HepG2 (cell line): Measurements from ENCODE around the gene PRR33. TPM values are rescaled to one million over a fixed set of nuclear protein-coding genes. Genes with fewer than 3 reads are reported as not detected.

Source experiments
- ATAC-seq: fragments of 200-7000 bp; cut with Tn5 transposase; 3 replicates; pipeline ENCODE4 v1.9.1; 2020; ENCODE audit warnings: mild to moderate bottlenecking, moderate library complexity
- BruUV-seq: library from RNA; stranded (reverse); fragments of 400-500 nt; replicated peaks from 2 replicates; lab custom pipeline; 2021; lab: Mats Ljungman, UMichigan
- CTCF ChIA-PET: fragments of 300-600 bp; formaldehyde crosslinking; extraction: SDS; loops from one replicate; lab custom pipeline; 2021; ENCODE audit warnings: low total read pairs, inconsistent platforms, low intra/inter-chr PET ratio; lab: Yijun Ruan, JAX
- POLR2A ChIA-PET: fragments of 350-600 bp; sonication (Branson Sonifier 250); formaldehyde crosslinking; loops from one replicate; lab custom pipeline; 2020; ENCODE audit warnings: antibody characterized with exemption, inconsistent platforms; lab: Yijun Ruan, JAX
- DNase-seq: peaks from one replicate; pipeline ENCODE4 v3.0.0-alpha.2; 2015; ENCODE audit warnings: low spot score
- FAIRE-seq: peaks from 3 replicates; lab custom pipeline; 2011; peaks lifted over from hg19 to GRCh38; lab: Jason Lieb, UNC
- H2AFZ ChIP-seq: one replicate; pipeline ENCODE4 v1.6.1; 2011; ENCODE audit warnings: low read length, inconsistent platforms
- H3K27ac ChIP-seq: fragments of 300-600 bp; 3 replicates; pipeline ENCODE4 v1.8.0; 2011; ENCODE audit warnings: mixed run types, mild to moderate bottlenecking, mixed read lengths, low read length, inconsistent platforms; ENCODE audit not compliant: insufficient read depth; ENCODE audit errors: extremely low read length
- H3K27me3 ChIP-seq, 2 experiments: fragments of 200-600 bp in 1 of 2; 2 replicates in 1 of 2; 3 replicates in 1 of 2; pipeline versions ENCODE4 v1.6.0 to v1.8.0; 2011; ENCODE audit warnings: low read length in 2 of 2, mild to moderate bottlenecking in 2 of 2, moderate library complexity in 2 of 2, inconsistent platforms in 1 of 2; ENCODE audit not compliant: insufficient read depth in 2 of 2, control insufficient read depth in 1 of 2
- H3K36me3 ChIP-seq, 2 experiments: fragments of 200-600 bp in 1 of 2; replicated peaks in 1 of 2; 2 replicates in 1 of 2; 3 replicates in 1 of 2; pipeline versions ENCODE4 v1.5.1 to v1.8.0; 2011; ENCODE audit warnings: low read length in 2 of 2, inconsistent platforms in 1 of 2; ENCODE audit not compliant: insufficient read depth in 2 of 2, control insufficient read depth in 1 of 2
- H3K4me1 ChIP-seq: 2 replicates; pipeline ENCODE4 v1.5.1; 2012; ENCODE audit warnings: low read length, inconsistent platforms; ENCODE audit not compliant: insufficient read depth
- H3K4me2 ChIP-seq: 2 replicates; pipeline ENCODE4 v1.6.0; 2011; ENCODE audit warnings: low read depth, low read length, inconsistent platforms
- H3K4me3 ChIP-seq, 3 experiments: fragments of 200-600 bp in 1 of 3; sonication (generic), shearing (Covaris generic) in 1 of 3; replicated peaks in 1 of 3; 2 replicates each; pipeline ENCODE4 v1.5.1; 2011 to 2016; ENCODE audit warnings: low read length in 3 of 3, inconsistent platforms in 2 of 3, low read depth in 2 of 3, mild to moderate bottlenecking in 2 of 3, control low read depth in 1 of 3, mixed read lengths in 1 of 3; ENCODE audit not compliant: insufficient read depth in 1 of 3
- H3K79me2 ChIP-seq: one replicate; pipeline ENCODE4 v1.6.1; 2011; ENCODE audit warnings: low read length, inconsistent platforms; ENCODE audit not compliant: insufficient read depth
- H3K9ac ChIP-seq: 2 replicates; pipeline ENCODE4 v1.6.0; 2011; ENCODE audit warnings: mild to moderate bottlenecking, low read depth, low read length, inconsistent platforms; ENCODE audit not compliant: insufficient read depth
- H3K9me3 ChIP-seq: 2 replicates; pipeline ENCODE4 v1.5.1; 2012; ENCODE audit warnings: mild to moderate bottlenecking, low read length
- H4K20me1 ChIP-seq: 2 replicates; pipeline ENCODE4 v1.6.0; 2011; ENCODE audit warnings: inconsistent platforms, mild to moderate bottlenecking, low read length, moderate library complexity; ENCODE audit not compliant: insufficient read depth
- DPF2 ChIP-seq: sonication (generic); formaldehyde crosslinking; IDR thresholded peaks from 2 replicates; pipeline ENCODE4 v1.4.0; 2020; ENCODE audit warnings: mild to moderate bottlenecking, low read depth, missing genetic modification reagents, borderline replicate concordance
- FOSL2 ChIP-seq: sonication (generic); formaldehyde crosslinking; IDR thresholded peaks from 2 replicates; pipeline ENCODE4 v1.4.0; 2020; ENCODE audit warnings: missing genetic modification reagents
- GABPB1 ChIP-seq: IDR thresholded peaks from 2 replicates; pipeline ENCODE4 v1.6.1; 2016; ENCODE audit warnings: mild to moderate bottlenecking, missing genetic modification reagents, moderate library complexity, missing compliant biosample characterization
- HDAC1 ChIP-seq: sonication (generic); formaldehyde crosslinking; IDR thresholded peaks from 2 replicates; pipeline ENCODE4 v1.5.1; 2020; ENCODE audit warnings: mild to moderate bottlenecking, missing genetic modification reagents
- IRF2 ChIP-seq: IDR thresholded peaks from 2 replicates; pipeline ENCODE4 v1.6.1; 2018; ENCODE audit warnings: missing genetic modification reagents, missing compliant biosample characterization
- KMT2B ChIP-seq: IDR thresholded peaks from 2 replicates; pipeline ENCODE4 v1.6.1; 2016; ENCODE audit warnings: missing genetic modification reagents, missing compliant biosample characterization
- MBD4 ChIP-seq: IDR thresholded peaks from 2 replicates; pipeline ENCODE4 v1.6.1; 2012; ENCODE audit warnings: low read length, inconsistent platforms, borderline replicate concordance
- NONO ChIP-seq, 2 experiments: fragments of 450-650 bp in 1 of 2; sonication (generic) in 1 of 2; formaldehyde crosslinking in 1 of 2; IDR thresholded peaks in 1 of 2; conservative IDR thresholded peaks in 1 of 2; 2 replicates each; pipeline versions ENCODE4 v1.6.1 to v1.8.0; 2017 to 2022; ENCODE audit warnings: mild to moderate bottlenecking in 1 of 2, missing genetic modification reagents in 1 of 2, moderate library complexity in 1 of 2
- PHF5A ChIP-seq: IDR thresholded peaks from one replicate; pipeline ENCODE4 v1.6.1; 2018; ENCODE audit warnings: low read depth, missing genetic modification reagents; ENCODE audit not compliant: unreplicated experiment
- SCMH1 ChIP-seq: sonication (generic); formaldehyde crosslinking; IDR thresholded peaks from 2 replicates; pipeline ENCODE4 v1.9.0; 2021; ENCODE audit warnings: missing genetic modification reagents, mild to moderate bottlenecking, borderline replicate concordance
- SMARCE1 ChIP-seq: fragments of 450-650 bp; IDR thresholded peaks from 2 replicates; pipeline ENCODE4 v1.6.1; 2017; ENCODE audit warnings: borderline replicate concordance
- TEAD3 ChIP-seq: optimal IDR thresholded peaks from 2 replicates; pipeline ENCODE3; 2016; ENCODE audit warnings: borderline replicate concordance
- ZNF530 ChIP-seq: sonication (generic); formaldehyde crosslinking; IDR thresholded peaks from 2 replicates; pipeline ENCODE4 v1.5.0; 2020; ENCODE audit warnings: low read depth, mild to moderate bottlenecking, missing genetic modification reagents
- ZNF577 ChIP-seq: sonication (generic); formaldehyde crosslinking; IDR thresholded peaks from 2 replicates; pipeline ENCODE4 v1.4.0; 2020; ENCODE audit warnings: mild to moderate bottlenecking, low read depth, missing genetic modification reagents, borderline replicate concordance
- ZNF7 ChIP-seq: IDR thresholded peaks from 2 replicates; pipeline ENCODE4 v1.6.1; 2016; ENCODE audit warnings: missing biosample characterization, missing genetic modification reagents
- ZNF780A ChIP-seq: sonication (generic); formaldehyde crosslinking; IDR thresholded peaks from 2 replicates; pipeline ENCODE4 v1.8.0; 2022; ENCODE audit warnings: mild to moderate bottlenecking, missing genetic modification reagents, moderate library complexity
- ZNF878 ChIP-seq: sonication (generic); formaldehyde crosslinking; IDR thresholded peaks from 2 replicates; pipeline ENCODE4 v1.8.1; 2023; ENCODE audit warnings: mild to moderate bottlenecking, missing genetic modification reagents, moderate library complexity
- WGBS: methylation state at CpG from one replicate; pipeline ENCODE4 v1.1.6; 2017; ENCODE audit warnings: low lambda C conversion rate; 5-methylcytosine and 5-hydroxymethylcytosine counted together
- in situ Hi-C: cut with HindIII; loops from 2 replicates; pipeline ENCODE4 v1.10.0; 2017; ENCODE audit warnings: low pct_unique_long_range_greater_than_20kb; ENCODE audit not compliant: extremely low pct_ligation_motif_present
- intact Hi-C: fragments of 100-400 bp; cut with micrococcal nuclease; formaldehyde crosslinking; loops from one replicate; pipeline ENCODE4 v1.10.0; 2022; ENCODE audit not compliant: unreplicated experiment
- polyA plus RNA-seq, 8 experiments: library from polyadenylated mRNA; depleted of rRNA in 3 of 8; stranded (reverse) in 7 of 8; unstranded in 1 of 8; fragments of >200 nt; fragmentation: Illumina TruSeq in 4 of 8; extraction: Trizol in 4 of 8; gene quantifications; 2 replicates each; pipeline versions ENCODE4 v1.2.1 to v1.2.3, GENCODE V29; 2011 to 2016; ENCODE audit warnings: low read depth in 4 of 8, missing spikeins in 1 of 8, mixed read lengths in 1 of 8; ENCODE audit not compliant: insufficient read depth in 1 of 8
- total RNA-seq, 5 experiments: library from RNA; depleted of rRNA; stranded (reverse); fragments of >200 nt; fragmentation: Illumina TruSeq; extraction: Trizol; gene quantifications; 2 replicates each; pipeline ENCODE4 v1.2.3, GENCODE V29; 2016; ENCODE audit warnings: low read depth in 1 of 5
- TF ChIP-seq, protein P1 (sequence below): sonication (generic); formaldehyde crosslinking; IDR thresholded peaks from 2 replicates; pipeline ENCODE4 v1.4.0; 2020; ENCODE audit warnings: missing genetic modification reagents, mild to moderate bottlenecking, borderline replicate concordance
- TF ChIP-seq, protein P2 (sequence below): sonication (generic); formaldehyde crosslinking; IDR thresholded peaks from 2 replicates; pipeline ENCODE4 v1.5.0; 2020; ENCODE audit warnings: missing genetic modification reagents

The PRR33 gene
- total and polyA plus RNA-seq, 2 of the 13 experiments (the other 11 are each of a cell fraction or from before 2014, with no cell fraction given) = not detected

DNA sequence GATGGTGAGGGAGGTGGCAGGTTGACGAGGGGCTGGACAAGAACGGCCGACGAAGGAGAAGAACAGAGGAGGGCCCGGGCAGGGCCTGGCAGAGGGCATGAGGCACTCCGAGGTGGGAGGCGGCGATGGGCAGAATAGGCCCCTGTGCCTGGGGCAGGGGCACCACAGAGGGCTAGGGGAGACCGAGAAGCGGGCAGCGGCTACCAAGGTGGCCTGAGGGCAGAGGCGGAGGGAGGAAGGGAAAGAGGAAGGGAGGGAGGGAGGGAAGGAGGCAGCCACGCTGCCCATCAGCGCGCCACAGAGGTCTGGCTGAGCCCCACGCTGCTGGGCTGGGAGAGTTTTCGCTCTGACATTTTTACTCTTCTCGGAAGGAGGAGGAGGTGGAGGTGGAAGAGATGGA lies 27.5 kb downstream of the PRR33 start (continued):
- TF ChIP-seq, protein P1, sequence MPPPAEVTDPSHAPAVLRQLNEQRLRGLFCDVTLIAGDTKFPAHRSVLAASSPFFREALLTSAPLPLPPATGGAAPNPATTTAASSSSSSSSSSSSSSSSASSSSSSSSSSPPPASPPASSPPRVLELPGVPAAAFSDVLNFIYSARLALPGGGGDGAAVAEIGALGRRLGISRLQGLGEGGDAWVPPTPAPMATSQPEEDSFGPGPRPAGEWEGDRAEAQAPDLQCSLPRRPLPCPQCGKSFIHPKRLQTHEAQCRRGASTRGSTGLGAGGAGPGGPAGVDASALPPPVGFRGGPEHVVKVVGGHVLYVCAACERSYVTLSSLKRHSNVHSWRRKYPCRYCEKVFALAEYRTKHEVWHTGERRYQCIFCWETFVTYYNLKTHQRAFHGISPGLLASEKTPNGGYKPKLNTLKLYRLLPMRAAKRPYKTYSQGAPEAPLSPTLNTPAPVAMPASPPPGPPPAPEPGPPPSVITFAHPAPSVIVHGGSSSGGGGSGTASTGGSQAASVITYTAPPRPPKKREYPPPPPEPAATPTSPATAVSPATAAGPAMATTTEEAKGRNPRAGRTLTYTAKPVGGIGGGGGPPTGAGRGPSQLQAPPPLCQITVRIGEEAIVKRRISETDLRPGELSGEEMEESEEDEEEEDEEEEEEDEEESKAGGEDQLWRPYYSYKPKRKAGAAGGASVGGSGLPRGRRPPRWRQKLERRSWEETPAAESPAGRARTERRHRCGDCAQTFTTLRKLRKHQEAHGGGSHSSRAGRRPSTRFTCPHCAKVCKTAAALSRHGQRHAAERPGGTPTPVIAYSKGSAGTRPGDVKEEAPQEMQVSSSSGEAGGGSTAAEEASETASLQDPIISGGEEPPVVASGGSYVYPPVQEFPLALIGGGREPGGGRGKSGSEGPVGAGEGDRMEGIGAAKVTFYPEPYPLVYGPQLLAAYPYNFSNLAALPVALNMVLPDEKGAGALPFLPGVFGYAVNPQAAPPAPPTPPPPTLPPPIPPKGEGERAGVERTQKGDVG (CRISPR knock-in tag) = no peak
- no peak for TF ChIP-seq NONO (IDR thresholded peaks at IDR 0.05)
- TF ChIP-seq NONO (CRISPR knock-in tag; conservative IDR thresholded peaks at IDR 0.05) = no peak
- no peak for TF ChIP-seq ZNF577 (CRISPR knock-in tag)
- no peak for TF ChIP-seq ZNF7

DNA sequence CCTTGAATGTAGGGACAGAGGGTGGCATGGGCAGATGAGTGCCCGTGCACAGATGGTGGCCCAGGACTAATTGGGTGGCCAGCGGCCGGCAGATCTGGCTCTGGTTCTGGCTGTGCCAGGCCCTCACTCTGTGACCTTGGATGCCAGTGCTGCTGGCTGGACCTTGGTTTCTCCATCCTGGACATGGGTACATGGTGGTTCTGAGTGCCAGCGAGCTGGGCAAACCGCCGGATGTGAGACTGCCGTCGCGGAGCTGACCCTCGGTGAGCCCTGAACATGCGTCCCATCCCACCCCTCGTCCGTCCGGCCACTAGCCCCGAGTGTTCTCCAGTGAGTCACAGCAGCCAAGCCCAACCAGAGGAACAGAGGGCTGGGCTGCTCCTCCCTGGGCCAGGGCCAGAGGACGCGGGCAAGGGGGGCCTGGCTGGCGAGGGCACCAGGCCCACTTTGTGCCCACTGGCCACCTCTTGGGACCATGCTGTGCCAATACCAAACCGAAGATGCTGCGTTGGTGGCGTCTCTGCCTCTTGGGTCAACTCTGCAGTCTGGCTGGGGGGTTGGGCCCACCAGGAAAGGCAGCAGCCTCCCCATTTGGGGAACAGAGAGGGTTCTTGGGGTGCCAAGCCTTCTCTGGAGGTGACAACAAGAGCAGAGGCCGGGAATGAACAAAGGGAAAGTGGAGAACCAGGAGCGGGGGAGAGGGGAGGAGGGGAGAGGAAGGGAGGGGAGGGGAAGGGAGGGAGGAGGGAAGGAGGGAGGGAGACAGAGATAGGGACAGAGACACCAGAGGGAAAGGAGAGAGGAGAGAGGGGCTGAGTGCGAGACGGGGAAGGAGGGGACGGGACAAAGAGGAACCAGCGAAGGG lies 28.1 kb downstream of the PRR33 start:
- FAIRE-seq (no peak), DNase-seq (peak; percentile 29), ATAC-seq (peak; percentile 60)
- H3K4me2 ChIP-seq = no peak overlapping the region
- ChIA-PET CTCF (no interaction called here), POLR2A (no interaction called here)
- H3K79me2 ChIP-seq = no peaks in the 10 kb centered on the region
- no peak overlapping the region for H2AFZ ChIP-seq
- in situ Hi-C loops (no loop called here), intact Hi-C loops (no loop called here)
- H3K4me1 ChIP-seq = no peaks in the 10 kb centered on the region
- peaks cover 18 to 55% of the 10 kb centered on the region in 2 experiments for H3K27me3 ChIP-seq
- H3K36me3 ChIP-seq = no peaks in the 10 kb centered on the region
- BruUV-seq = no TSS peak
- H4K20me1 ChIP-seq = no peaks in the 10 kb centered on the region
- WGBS = 42% methylated on average over 8 of the region's 27 CpGs
- no peaks in the 10 kb centered on the region for H3K9me3 ChIP-seq
- H3K9ac ChIP-seq = no peak overlapping the region
- H3K27ac ChIP-seq = no peak overlapping the region
- H3K4me3 ChIP-seq = no peak overlapping the region
- no peak for TF ChIP-seq KMT2B (CRISPR knock-in tag)
- TF ChIP-seq HDAC1 (CRISPR knock-in tag) = 0 out of 2 replicates have a peak, but pooled peaks have one; percentile 45
- no peak for TF ChIP-seq SCMH1
- peak; percentile 14; the same call in 1 of the 2 replicates for TF ChIP-seq GABPB1 (CRISPR knock-in tag)
- no peak for TF ChIP-seq MBD4
- no peak for TF ChIP-seq ZNF878 (CRISPR knock-in tag)
- TF ChIP-seq, protein P2, sequence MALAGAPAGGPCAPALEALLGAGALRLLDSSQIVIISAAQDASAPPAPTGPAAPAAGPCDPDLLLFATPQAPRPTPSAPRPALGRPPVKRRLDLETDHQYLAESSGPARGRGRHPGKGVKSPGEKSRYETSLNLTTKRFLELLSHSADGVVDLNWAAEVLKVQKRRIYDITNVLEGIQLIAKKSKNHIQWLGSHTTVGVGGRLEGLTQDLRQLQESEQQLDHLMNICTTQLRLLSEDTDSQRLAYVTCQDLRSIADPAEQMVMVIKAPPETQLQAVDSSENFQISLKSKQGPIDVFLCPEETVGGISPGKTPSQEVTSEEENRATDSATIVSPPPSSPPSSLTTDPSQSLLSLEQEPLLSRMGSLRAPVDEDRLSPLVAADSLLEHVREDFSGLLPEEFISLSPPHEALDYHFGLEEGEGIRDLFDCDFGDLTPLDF = no peak
- no peak for TF ChIP-seq IRF2 (CRISPR knock-in tag)
- TF ChIP-seq PHF5A (CRISPR knock-in tag) = no peak
- peak; percentile 83; the same call in 1 of the 2 replicates for TF ChIP-seq SMARCE1
- no peak for TF ChIP-seq ZNF780A (CRISPR knock-in tag)
- TF ChIP-seq TEAD3 = no peak
- TF ChIP-seq DPF2 (CRISPR knock-in tag) = peak; percentile 78
- no peak for TF ChIP-seq ZNF530
- TF ChIP-seq FOSL2 (CRISPR knock-in tag) = peak; percentile 75
